COLO829 (cell line): Measurements from ENCODE around the gene DNTTIP2.
"Not testable (repeated sequence)": the region's sequence is repeated elsewhere in the genome, so short reads cannot be mapped to it uniquely, and the experiment has no call there.

Source experiments
- DNase-seq: peaks from one replicate; pipeline ENCODE4 v3.0.0; 2012; ENCODE audit warnings: low spot score

Gene DNTTIP2

DNA sequence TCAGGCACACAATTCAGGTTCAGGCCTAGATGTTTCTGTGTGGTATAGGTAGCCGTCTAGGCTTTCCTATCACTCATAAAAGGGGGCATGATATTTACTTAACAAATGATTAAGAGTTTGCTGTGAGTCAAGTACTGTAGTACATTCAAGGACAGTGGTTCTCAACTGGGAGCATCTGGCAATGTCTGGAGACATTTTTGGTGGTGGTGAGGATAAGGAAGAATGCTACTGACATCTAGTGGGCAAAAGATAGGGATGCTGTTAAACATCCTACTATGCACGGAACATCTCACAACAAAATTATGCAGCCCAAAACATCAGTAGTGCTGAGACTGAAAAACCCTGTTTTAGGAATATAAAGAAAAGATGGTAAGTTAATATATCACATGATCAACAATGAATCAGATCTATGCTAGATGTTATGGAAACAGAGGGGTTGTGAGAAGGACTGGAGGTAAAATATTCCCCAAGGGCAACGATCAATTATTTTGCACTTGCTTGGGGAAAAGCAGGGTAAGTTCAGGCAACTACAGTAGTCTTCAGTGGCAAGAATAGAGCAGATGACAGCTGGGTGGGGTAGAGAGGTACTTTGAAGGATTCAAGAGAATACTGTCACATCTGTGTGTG lies 4.9 kb downstream of the DNTTIP2 start:
- DNase-seq, result no peak

DNA sequence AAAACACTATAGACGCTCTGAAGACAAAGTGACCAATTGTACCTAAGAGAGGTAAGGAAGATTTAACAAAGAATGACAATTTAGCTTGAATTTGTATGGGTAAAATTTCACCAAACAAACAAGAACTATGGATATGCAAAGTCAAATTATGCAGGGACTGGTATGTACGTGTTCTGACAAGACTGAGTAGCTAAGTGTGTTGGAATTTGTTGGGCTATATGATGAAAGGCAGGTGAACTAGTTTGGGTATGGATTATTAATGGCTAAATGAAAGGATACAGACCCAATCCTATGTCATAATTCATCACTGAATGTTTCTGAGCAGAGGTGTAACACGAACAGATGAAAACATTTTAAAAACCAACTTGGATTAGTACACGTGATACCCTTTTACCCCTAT lies 7.6 kb downstream of the DNTTIP2 start:
- no peak for DNase-seq

GRCh38 chr1:93869653-93870052 lies 9.4 kb downstream of the DNTTIP2 start:
- DNase-seq, result no peak

DNA sequence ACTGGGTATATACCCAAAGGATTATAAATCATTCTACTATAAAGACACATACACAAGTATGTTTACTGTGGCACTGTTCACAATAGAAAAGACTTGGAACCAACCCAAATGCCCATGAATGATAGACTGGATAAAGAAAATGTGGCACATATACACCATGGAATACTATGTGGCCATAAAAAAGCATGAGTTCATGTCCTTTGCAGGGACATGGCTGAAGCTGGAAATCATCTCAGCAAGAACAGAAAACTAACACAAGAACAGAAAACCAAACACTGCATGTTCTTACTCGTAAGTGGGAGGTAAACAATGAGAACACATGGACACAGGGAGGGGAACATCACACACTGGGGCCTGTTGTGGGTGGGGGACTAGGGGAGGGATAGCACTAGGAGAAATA lies 10.5 kb downstream of the DNTTIP2 start:
- not testable (repeated sequence) for DNase-seq

GRCh38 chr1:93865253-93865652 lies 13.8 kb downstream of the DNTTIP2 start:
- no peak for DNase-seq

- no peak for DNase-seq
These were observed 14.8 kb downstream of the DNTTIP2 start for GRCh38 chr1:93864175-93864574.

- DNase-seq, result not testable (repeated sequence)
These were observed 21.4 kb downstream of the DNTTIP2 start for GRCh38 chr1:93857653-93858052.

GRCh38 chr1:93855983-93856382 lies 23.0 kb downstream of the DNTTIP2 start:
- not testable (repeated sequence) for DNase-seq

GRCh38 chr1:93853940-93854339 lies 25.1 kb downstream of the DNTTIP2 start:
- no peak for DNase-seq

- no peak for DNase-seq
These were observed 27.1 kb downstream of the DNTTIP2 start for GRCh38 chr1:93851878-93852277.

- DNase-seq, result no peak
These were observed 27.7 kb downstream of the DNTTIP2 start for GRCh38 chr1:93851327-93851712.

DNA sequence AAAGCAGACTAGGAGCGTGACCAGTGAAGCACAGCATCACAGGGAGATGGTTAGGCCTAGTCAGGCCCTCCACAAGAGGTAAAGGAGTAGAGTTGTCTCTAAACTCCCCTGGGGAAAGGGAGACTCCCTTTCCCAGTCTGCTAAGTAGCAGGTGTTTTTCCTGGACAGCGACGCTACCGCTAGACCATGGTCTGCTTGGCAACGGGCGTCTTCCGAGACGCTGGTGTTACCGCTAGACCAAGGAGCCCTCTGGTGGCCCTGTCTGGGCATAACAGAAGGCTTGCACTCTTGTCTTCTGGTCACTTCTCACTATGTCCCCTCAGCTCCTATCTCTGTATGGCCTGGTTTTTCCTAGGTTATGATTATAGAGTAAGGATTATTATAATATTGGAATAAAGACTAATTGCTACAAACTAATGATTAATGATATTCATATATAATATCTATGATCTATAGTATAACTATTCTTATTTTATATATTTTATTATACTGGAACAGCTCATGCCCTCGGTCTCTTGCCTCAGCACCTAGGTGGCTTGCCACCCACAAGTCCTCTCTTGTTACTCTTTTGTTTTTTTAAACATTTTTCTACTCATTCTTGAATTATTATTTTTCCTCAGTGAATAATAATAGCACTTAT lies 28.2 kb downstream of the DNTTIP2 start:
- not testable (repeated sequence) for DNase-seq

- no peak for DNase-seq
These were observed 30.6 kb downstream of the DNTTIP2 start for GRCh38 chr1:93848350-93848883.

DNA sequence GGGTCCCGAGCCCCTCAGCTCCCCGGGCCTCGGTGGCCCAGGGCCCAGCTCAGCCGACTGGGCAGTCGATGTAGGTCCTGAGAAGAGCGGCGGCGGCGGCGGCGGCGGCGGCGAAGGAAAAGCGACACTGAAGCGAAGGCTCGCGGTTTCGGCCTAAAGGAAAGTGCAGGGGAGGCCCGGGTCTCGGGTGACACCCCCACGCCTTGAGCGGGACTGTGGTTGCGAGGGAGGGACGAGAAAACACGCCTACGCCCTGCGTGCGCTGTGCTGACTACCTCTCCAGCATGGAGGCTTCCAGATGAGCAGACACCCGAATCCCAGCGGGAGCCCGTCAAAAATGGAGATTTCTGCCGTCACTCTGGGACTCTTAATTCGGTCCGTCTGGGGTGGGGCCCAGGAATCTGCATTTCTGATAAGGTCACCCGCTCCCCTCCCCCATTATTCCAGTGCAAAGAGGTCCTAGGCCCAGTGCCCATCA lies 31.2 kb downstream of the DNTTIP2 start:
- peak; percentile 18 for DNase-seq

DNA sequence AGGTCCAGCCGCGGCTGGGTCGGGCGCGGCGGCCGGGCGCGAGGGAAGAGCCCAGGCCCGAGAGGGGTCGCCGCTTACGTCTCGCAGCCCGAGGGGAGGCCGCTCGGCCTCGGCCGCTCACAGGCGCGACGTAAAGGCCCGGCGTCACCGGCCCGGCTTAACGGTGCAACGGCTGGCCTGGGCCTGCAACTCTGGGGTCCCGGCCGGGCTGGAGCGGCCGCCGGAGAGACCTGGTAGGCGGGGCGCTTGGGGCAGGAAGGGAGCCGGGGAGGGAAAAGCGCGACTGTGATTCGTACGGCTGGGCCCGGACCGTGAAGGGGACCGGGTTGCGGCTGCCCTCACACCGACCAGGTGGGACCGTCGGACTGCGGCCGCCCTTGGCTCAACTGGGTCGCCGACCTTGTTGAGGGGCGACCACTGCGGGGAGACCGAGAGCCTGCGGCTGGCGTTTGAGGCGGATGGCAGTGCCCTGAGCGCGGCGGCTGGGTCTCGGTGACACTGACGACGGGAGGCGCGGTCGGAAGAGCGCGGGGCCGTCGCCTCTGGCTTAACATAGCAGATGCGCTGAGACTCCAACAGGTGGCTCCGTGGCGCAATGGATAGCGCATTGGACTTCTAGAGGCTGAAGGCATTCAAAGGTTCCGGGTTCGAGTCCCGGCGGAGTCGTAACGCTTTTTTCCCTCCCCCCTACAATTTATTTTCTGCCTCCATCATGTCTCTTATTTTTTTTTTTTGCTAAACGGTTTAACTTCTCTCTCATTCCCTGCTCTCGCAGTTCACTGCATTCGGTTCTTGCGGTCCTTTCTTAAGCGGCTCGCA lies 31.8 kb downstream of the DNTTIP2 start:
- peak; percentile 77 for DNase-seq

DNA sequence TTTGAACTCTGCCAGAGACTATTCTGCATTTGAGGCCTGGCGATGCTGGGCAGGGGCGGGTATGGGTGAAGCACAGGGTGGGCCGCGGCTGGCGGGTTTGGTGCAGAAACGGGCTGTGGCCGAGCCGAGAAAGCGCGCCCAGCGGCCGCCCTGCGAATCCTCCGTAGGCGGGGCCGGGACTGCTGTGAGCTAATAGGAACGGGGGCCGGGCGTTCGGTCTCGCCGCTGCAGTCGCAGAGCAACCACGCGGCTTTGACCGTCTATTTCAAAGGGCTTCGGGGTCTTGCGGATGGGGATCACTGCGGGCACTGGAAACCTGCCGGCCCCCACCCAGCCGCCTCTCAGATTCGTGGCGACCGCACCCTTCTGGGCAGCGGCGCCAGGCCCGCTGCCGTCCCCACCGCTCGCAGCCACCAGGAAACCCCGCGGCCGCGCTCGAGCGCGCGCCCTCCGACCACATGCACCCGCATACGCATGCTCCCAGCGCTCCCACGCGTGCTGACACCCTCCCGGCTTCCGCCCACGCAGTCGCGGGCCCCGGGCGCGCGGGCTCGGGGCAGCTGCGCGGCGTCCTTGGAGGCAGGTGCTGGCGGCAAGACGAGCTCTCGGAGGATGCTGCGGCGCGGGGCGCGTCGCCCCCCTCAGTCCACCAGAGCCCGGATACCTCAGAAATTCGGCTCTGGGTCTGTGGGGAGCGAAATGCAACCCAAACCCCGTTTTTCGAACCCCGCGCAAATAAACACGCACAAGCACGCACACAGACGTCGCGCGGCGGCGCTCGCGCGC lies 32.6 kb downstream of the DNTTIP2 start:
- peak; percentile 48 for DNase-seq

DNA sequence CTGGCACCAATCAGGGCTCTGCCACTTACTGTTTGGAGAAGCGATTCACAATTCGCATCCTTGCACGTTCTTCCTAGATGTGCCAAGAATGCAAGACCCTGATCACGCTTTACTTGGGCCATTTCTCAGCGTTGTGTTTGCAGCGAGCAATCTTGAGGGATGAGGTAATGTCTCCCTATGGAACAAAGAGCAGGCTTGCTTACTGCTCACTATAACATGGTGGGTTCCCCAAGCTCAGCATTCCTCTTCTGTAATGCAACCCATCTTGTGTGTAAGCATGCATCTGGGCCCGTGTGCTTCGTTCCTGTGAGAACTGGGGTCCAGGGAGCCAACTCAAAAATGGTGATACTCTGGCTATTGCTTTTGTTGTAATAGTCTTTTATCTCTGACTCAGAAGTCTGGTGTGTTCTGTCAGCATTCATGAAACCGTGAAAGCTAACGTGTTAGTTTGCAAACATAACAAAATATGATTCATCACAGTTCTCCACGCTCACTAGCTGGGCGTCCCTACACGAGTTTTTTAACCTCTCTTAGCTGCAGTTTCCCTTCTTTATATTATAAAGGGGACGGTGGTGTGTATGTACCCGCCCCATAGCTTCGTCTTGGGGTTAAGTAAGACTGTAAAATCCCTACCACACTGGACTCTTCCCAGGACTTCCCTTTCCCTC lies 33.3 kb downstream of the DNTTIP2 start:
- no peak for DNase-seq

DNA sequence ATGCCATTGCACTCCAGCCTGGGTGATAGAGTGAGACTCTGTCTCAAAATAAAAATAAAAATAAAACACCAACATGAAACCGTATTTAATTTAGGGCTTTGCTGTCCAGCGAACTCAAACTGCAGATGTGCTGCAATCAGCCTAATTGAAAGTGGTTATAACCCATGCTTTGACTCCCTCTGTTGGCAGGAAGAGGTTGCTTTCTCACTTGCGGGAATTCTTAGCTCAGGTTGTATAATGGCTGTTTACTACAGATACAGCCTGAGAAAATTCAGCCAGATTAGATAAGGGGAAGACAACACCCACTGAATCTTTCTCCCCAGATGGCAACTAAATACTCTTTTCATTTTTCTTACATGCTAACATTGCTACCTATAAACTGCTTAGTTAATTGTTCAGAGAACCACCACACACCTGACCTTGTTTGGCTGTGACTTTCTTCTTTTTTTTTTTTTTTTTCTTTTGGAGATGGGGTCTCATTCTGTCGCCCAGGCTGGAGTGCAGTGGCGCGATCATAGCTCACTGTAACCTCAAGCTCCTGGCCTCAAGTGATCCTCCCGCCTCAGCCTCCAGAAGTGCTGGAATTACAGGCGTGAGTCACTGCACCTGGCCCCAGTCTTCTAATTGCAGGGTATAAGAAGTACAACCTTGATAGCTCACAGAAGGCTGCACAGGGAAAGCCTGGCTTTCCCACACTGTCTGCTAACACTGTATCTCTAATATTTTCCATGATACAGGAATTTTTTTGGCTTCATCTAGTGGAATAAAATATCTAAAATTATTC lies 34.6 kb downstream of the DNTTIP2 start:
- peak; percentile 58 for DNase-seq

- peak; percentile 15 for DNase-seq
These were observed 36.1 kb downstream of the DNTTIP2 start for GRCh38 chr1:93842750-93843500.

DNA sequence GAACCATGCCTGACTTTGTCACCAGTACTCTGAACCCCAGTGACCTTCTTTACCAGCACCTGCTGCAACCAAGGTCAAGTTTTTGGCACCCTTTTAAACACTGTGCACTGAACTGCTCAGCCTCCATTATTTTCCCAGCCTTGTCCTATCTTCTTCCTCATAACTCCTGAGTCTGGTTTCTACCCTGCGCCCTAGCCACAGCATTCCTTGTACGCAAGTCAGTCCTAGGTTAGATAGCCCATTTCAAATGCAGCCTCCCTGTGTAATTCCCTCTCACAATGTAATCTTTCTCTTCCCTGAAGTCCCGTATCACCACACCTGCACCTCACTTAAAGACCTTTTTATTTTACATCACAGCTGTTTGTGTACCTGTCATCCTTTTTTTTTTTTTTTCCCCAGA lies 37.2 kb downstream of the DNTTIP2 start:
- DNase-seq, result no peak
